ENCODE results near the gene GRIP1. TPM values are rescaled to one million over a fixed set of nuclear protein-coding genes. Genes with fewer than 3 reads are reported as not detected.

The GRIP1 gene
- total and polyA plus RNA-seq, 9 donors, result 0.36 to 10.1 (median 3.9) TPM

DNA sequence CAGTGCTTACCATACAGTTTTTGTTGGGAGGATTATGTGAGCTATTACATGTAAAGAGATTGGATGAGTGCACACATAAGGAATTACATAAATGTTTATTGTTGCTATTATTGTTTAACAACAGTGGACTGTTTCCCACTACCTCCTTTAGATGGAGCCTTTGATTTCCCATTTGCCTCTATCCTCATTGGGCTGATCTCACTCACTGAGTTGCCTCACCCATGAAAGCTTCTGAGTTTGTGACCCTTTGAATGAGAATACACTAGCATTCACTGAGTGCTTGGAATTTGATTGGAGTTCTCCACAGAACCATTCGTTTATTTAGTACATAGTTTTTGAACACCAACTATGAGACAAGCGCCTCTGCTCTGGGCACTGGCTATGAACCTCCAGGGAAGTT, 255.6 kb downstream of the GRIP1 start:
- no peak for DNase-seq
- Histone ChIP-seq H3K4me1 (ENCODE audit: insufficient read depth) (no peaks in the 10 kb centered on the region), H3K27me3 (no peaks in the 10 kb centered on the region), H3K4me3 (no peak overlapping the region), H3K36me3 (no peaks in the 10 kb centered on the region), H3K27ac (no peak overlapping the region), H3K9me3 (no peaks in the 10 kb centered on the region)
- intact Hi-C loops (cut with DNase I), result no loop called here
- TF ChIP-seq, protein P1, sequence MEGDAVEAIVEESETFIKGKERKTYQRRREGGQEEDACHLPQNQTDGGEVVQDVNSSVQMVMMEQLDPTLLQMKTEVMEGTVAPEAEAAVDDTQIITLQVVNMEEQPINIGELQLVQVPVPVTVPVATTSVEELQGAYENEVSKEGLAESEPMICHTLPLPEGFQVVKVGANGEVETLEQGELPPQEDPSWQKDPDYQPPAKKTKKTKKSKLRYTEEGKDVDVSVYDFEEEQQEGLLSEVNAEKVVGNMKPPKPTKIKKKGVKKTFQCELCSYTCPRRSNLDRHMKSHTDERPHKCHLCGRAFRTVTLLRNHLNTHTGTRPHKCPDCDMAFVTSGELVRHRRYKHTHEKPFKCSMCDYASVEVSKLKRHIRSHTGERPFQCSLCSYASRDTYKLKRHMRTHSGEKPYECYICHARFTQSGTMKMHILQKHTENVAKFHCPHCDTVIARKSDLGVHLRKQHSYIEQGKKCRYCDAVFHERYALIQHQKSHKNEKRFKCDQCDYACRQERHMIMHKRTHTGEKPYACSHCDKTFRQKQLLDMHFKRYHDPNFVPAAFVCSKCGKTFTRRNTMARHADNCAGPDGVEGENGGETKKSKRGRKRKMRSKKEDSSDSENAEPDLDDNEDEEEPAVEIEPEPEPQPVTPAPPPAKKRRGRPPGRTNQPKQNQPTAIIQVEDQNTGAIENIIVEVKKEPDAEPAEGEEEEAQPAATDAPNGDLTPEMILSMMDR (IDR thresholded peaks at IDR 0.05), result no peak
- WGBS, 3 donors, result 81 to 89% (median 84%) methylated on average over 2 of the region's 2 CpGs

DNA sequence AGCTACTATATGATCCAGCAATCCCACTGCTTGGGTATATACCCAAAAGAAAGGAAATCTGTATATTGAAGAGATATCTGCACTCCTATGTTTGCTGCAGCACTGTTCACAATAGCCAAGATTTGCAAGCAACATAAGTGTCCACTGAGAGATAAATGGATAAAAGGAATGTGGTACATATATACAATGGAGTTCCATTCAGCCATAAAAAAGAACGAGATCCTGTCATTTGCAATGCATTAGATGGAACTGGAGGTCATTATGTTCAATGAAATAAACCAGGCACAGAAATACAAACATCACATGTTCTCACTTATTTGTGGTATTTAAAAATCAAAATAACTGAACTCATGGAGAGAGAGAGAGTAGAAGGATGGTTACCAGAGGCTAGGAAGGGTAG, 260.0 kb downstream of the GRIP1 start:
- WGBS, 3 donors, result 84 to 90% (median 85%) methylated on average over 1 of the region's 1 CpG
- no peak for TF ChIP-seq EP300 (IDR thresholded peaks at IDR 0.05)
- TF ChIP-seq POLR2A (IDR thresholded peaks at IDR 0.05), result no peak
- TF ChIP-seq, protein P1 (IDR thresholded peaks at IDR 0.05), result no peak
- DNase-seq, result no peak

DNA sequence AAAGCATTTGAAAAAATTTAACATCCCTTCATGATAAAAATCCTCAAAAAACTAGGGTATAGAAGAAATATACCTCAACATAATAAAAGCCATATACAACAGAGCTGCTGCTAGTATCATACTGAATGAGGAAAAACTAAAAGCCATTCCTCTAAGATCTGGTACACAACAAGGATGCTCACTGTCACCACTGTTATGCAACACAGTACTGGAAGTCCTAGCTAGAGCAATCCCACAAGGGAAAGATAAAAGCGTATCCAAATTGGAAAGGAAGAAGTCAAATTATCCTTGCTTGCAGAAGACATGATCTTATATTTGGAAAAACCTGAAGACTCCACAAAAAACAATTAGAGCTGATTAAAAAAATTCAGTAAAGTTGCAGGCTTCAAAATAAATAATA, 261.7 kb downstream of the GRIP1 start:
- Histone ChIP-seq H3K36me3 (no peaks in the 10 kb centered on the region), H3K27me3 (no peaks in the 10 kb centered on the region), H3K9me3 (no peaks in the 10 kb centered on the region), H3K4me1 (ENCODE audit: insufficient read depth) (no peaks in the 10 kb centered on the region), H3K27ac (no peak overlapping the region), H3K4me3 (no peak overlapping the region)
- TF ChIP-seq, protein P1 (IDR thresholded peaks at IDR 0.05), result no peak
- no peak for TF ChIP-seq POLR2A (IDR thresholded peaks at IDR 0.05)
- no peak for TF ChIP-seq EP300 (IDR thresholded peaks at IDR 0.05)
- DNase-seq, result no peak
- WGBS, 3 donors, result 81 to 93% (median 89%) methylated on average over 1 of the region's 1 CpG
- intact Hi-C loops (cut with DNase I), result no loop called here

More for the DNA sequence above, 260.0 kb downstream of the GRIP1 start:
- intact Hi-C loops (cut with DNase I), result no loop called here
- H3K4me3 ChIP-seq, result no peak overlapping the region
- H3K27me3 ChIP-seq, result no peaks in the 10 kb centered on the region
- H3K9me3 ChIP-seq, result no peaks in the 10 kb centered on the region
- no peak overlapping the region for H3K27ac ChIP-seq
- H3K4me1 ChIP-seq (ENCODE audit: insufficient read depth), result no peaks in the 10 kb centered on the region
- H3K36me3 ChIP-seq, result no peaks in the 10 kb centered on the region

- H3K9me3 ChIP-seq, result no peaks in the 10 kb centered on the region
- intact Hi-C loops (cut with DNase I), result no loop called here
- no peaks in the 10 kb centered on the region for H3K36me3 ChIP-seq
- DNase-seq, result no peak
- TF ChIP-seq POLR2A (IDR thresholded peaks at IDR 0.05), result no peak
- TF ChIP-seq, protein P1 (IDR thresholded peaks at IDR 0.05), result no peak
- no peak for TF ChIP-seq EP300 (IDR thresholded peaks at IDR 0.05)
- WGBS, 3 donors, result 68 to 78% (median 69%) methylated on average over 4 of the region's 4 CpGs
- no peak overlapping the region for H3K27ac ChIP-seq
- H3K4me1 ChIP-seq (ENCODE audit: insufficient read depth), result no peaks in the 10 kb centered on the region
- no peaks in the 10 kb centered on the region for H3K27me3 ChIP-seq
- no peak overlapping the region for H3K4me3 ChIP-seq
Observed at GRCh38 chr12:66409195-66409871, 269.5 kb downstream of the GRIP1 start.

Data from ovary (tissue), 9 donors.